Measurements from ENCODE around the gene MSH5.
"Not testable (repeated sequence)": the region's sequence is repeated elsewhere in the genome, so short reads cannot be mapped to it uniquely, and the experiment has no call there.

The MSH5 gene

GRCh38 chr6:31794294-31794865, 54.6 kb downstream of the MSH5 start:
- DNase-seq (ENCODE audit: low spot score), result peak; percentile 44
- TF ChIP-seq, protein P1, sequence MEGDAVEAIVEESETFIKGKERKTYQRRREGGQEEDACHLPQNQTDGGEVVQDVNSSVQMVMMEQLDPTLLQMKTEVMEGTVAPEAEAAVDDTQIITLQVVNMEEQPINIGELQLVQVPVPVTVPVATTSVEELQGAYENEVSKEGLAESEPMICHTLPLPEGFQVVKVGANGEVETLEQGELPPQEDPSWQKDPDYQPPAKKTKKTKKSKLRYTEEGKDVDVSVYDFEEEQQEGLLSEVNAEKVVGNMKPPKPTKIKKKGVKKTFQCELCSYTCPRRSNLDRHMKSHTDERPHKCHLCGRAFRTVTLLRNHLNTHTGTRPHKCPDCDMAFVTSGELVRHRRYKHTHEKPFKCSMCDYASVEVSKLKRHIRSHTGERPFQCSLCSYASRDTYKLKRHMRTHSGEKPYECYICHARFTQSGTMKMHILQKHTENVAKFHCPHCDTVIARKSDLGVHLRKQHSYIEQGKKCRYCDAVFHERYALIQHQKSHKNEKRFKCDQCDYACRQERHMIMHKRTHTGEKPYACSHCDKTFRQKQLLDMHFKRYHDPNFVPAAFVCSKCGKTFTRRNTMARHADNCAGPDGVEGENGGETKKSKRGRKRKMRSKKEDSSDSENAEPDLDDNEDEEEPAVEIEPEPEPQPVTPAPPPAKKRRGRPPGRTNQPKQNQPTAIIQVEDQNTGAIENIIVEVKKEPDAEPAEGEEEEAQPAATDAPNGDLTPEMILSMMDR (IDR thresholded peaks at IDR 0.05; ENCODE audit: extremely low read depth, insufficient read depth, missing control alignments), result no peak
- in situ Hi-C loops (cut with MboI; ENCODE audit: low pct_unique_long_range_greater_than_20kb, low sequenced_read_pairs, unreplicated experiment), result no loop called here

DNA sequence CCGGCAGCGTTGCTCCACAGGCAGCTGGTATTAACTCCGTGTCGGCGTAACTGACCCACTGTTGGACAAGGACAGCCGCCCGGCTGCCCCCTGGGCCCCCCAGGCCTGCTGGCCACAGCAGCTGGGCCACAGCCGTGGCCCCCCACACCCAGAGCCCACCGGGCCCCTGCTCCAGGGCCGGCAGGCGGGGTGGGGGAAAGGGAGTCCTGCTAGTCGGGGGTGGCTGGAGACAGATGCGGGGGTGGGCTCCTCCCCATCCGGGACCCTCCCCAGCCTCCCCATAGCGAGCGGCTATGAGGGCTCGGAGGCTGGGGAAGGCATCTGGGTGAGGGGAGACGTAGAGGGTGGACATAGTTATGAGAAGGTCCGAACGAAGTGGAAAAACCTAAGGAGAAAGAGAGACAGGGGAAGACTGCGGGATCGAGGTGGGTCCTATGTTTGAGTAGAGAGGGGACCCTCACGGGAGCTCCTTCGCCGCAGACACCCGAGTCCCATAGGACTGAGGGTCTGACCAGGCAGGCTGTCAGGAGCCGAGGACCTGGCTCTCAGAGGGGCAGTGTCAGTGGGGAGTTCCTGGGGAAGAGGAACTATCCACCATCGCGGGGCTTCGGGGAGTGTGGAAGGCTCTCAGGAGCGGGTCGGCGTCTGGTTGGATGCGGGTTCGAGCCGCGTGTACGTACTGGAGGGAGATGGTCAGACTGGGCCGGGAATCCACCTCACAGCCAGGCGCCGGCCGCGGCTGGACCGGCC, 55.2 kb downstream of the MSH5 start:
- in situ Hi-C loops (cut with MboI; ENCODE audit: low pct_unique_long_range_greater_than_20kb, low sequenced_read_pairs, unreplicated experiment), result no loop called here
- TF ChIP-seq, protein P1 (IDR thresholded peaks at IDR 0.05; ENCODE audit: extremely low read depth, insufficient read depth, missing control alignments), result no peak
- DNase-seq (ENCODE audit: low spot score), result no peak

- in situ Hi-C loops (cut with MboI; ENCODE audit: low pct_unique_long_range_greater_than_20kb, low sequenced_read_pairs, unreplicated experiment), result no loop called here
- TF ChIP-seq, protein P1 (IDR thresholded peaks at IDR 0.05; ENCODE audit: extremely low read depth, insufficient read depth, missing control alignments), result peak; percentile 96
- DNase-seq (ENCODE audit: low spot score), result peak; percentile 98
These were observed 56.0 kb downstream of the MSH5 start, which contains the start of gene VARS1 for GRCh38 chr6:31795616-31796298. Gene VARS1 (minus strand): TSS chr6:31795752. CDS start chr6:31795217, 535 bp downstream.

DNA sequence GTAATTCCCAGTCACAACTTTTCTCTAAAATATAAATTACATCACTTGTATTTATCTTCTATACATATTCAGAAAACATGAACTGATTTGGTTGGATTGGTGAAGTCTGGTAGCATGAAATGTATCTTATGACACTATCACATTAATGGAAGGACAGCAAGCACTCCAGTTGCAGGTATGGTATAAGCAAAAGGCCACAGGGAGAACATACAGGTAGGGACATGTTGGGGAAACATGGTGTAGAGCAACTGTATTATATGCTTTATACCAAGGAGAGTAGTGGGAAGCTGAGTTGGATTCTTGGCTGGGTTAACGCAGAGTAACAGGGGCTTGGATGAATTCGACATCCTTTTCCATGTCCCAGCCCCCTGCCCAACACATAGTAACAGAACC, 57.2 kb downstream of the MSH5 start:
- no peak for DNase-seq (ENCODE audit: low spot score)
- TF ChIP-seq, protein P1 (IDR thresholded peaks at IDR 0.05; ENCODE audit: extremely low read depth, insufficient read depth, missing control alignments), result no peak
- in situ Hi-C loops (cut with MboI; ENCODE audit: low pct_unique_long_range_greater_than_20kb, low sequenced_read_pairs, unreplicated experiment), result no loop called here

- in situ Hi-C loops (cut with MboI; ENCODE audit: low pct_unique_long_range_greater_than_20kb, low sequenced_read_pairs, unreplicated experiment), result no loop called here
- TF ChIP-seq, protein P1 (IDR thresholded peaks at IDR 0.05; ENCODE audit: extremely low read depth, insufficient read depth, missing control alignments), result no peak
These were observed 57.8 kb downstream of the MSH5 start for GRCh38 chr6:31797588-31797987.

GRCh38 chr6:31799781-31800180, 60.0 kb downstream of the MSH5 start:
- DNase-seq (ENCODE audit: low spot score), result no peak
- in situ Hi-C loops (cut with MboI; ENCODE audit: low pct_unique_long_range_greater_than_20kb, low sequenced_read_pairs, unreplicated experiment), result no loop called here
- TF ChIP-seq, protein P1 (IDR thresholded peaks at IDR 0.05; ENCODE audit: extremely low read depth, insufficient read depth, missing control alignments), result no peak

More at GRCh38 chr6:31797588-31797987, 57.8 kb downstream of the MSH5 start:
- DNase-seq (ENCODE audit: low spot score), result no peak

DNA sequence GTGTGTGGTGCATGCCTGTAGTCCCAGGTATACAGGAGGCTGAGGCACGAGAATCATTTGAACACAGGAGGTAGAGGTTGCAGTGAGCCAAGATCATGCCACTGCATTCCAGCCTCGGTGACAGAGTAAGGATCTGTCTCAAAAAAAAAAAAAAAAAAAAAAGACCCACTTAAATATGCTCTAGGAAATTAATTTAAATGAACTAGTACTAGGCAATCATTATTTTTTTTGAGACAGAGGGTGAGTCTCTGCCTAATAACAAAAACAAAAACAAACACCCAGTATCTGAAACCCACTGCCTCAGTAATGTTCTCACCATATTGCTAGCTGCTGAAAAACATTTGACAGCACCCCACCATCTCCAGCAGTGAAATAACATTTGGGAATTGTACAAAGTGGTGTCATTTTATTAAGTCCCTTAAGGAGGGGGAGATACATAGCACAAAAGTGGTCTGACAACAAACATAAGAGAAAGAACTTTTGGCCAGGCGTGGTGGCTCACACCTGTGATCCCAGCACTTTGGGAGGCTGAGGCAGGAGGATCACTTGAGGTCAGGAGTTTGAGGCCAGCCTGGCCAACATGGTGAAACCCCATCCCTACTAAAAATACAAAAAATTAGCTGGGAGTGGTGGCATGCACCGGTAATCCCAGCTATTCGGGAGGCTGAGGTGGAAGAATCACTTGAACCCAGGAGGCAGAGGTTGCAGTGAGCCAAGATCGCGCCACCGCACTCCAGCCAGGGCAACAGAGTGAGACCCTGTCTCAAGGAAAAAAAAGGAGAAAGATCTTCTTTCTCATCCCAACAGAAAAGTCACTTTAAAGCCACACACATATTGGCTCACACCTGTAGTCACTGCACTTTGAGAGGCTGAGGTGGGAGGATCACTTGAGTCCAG, 61.5 kb downstream of the MSH5 start:
- in situ Hi-C loops (cut with MboI; ENCODE audit: low pct_unique_long_range_greater_than_20kb, low sequenced_read_pairs, unreplicated experiment); DNase-seq (ENCODE audit: low spot score): not testable (repeated sequence)
